Thymus (tissue), 11 donors: ENCODE results near the gene TRAPPC3L. TPM values are rescaled to one million over a fixed set of nuclear protein-coding genes. Genes with fewer than 3 reads are reported as not detected.

Experiments used
- DNase-seq, 9 donors: peaks; one replicate each; pipeline ENCODE4 v3.0.0-alpha.2; 2013; ENCODE audit warnings: low spot score in 9 of 9, low read depth in 6 of 9, missing footprints in 1 of 9
- H3K27ac ChIP-seq, 2 donors: one replicate each; pipeline ENCODE4 v1.5.1; 2013; ENCODE audit warnings: control low read depth in 1 of 2, low read depth in 1 of 2, low read length in 1 of 2, mild to moderate bottlenecking in 1 of 2, moderate library complexity in 1 of 2
- H3K27me3 ChIP-seq, 2 donors: one replicate each; pipeline ENCODE4 v1.5.1; 2013; ENCODE audit warnings: low read length in 1 of 2; ENCODE audit not compliant: control insufficient read depth in 2 of 2, insufficient read depth in 1 of 2
- H3K36me3 ChIP-seq, 2 donors: one replicate each; pipeline ENCODE4 v1.5.1; 2013; ENCODE audit warnings: low read length in 1 of 2, mild to moderate bottlenecking in 1 of 2, moderate library complexity in 1 of 2; ENCODE audit not compliant: control insufficient read depth in 2 of 2, insufficient read depth in 2 of 2
- H3K4me1 ChIP-seq, 2 donors: one replicate each; pipeline ENCODE4 v1.5.1; 2013; ENCODE audit warnings: low read length in 2 of 2; ENCODE audit not compliant: control insufficient read depth in 2 of 2, insufficient read depth in 2 of 2
- H3K4me3 ChIP-seq, 2 donors: one replicate each; pipeline ENCODE4 v1.5.1; 2013; ENCODE audit warnings: low read length in 2 of 2, control low read depth in 1 of 2, mild to moderate bottlenecking in 1 of 2
- H3K9me3 ChIP-seq, 2 donors: one replicate each; pipeline ENCODE4 v1.5.1; 2013; ENCODE audit warnings: low read length in 1 of 2, mild to moderate bottlenecking in 1 of 2; ENCODE audit not compliant: control insufficient read depth in 2 of 2, insufficient read depth in 1 of 2
- WGBS: extraction: QIAGEN DNeasy Blood & Tissue Kit; methylation state at CpG from one replicate; pipeline ENCODE4 v1.1.7; 2013; 5-methylcytosine and 5-hydroxymethylcytosine counted together
- polyA plus RNA-seq: library from polyadenylated mRNA; stranded (reverse); fragments of 200-250 nt; gene quantifications from one replicate; pipeline ENCODE4 v1.2.3, GENCODE V29; 2013
- total RNA-seq: library from RNA; stranded (reverse); fragments of 120-200 nt; gene quantifications from one replicate; pipeline ENCODE4 v1.2.4, GENCODE V29; 2013
- donor health status: healthy.

TRAPPC3L gene
- total and polyA plus RNA-seq, 2 donors, result 0.14 to 0.18 TPM

- no peak overlapping the region for H3K27ac ChIP-seq
- no peaks in the 10 kb centered on the region for H3K9me3 ChIP-seq
- no peaks in the 10 kb centered on the region for H3K27me3 ChIP-seq
- peak in 1 of 9 donors; percentile 30 for DNase-seq
- H3K4me3 ChIP-seq, result no peak overlapping the region
- 37% methylated on average over 5 of the region's 5 CpGs for WGBS
- peaks cover 6 to 10% of the 10 kb centered on the region in 2 donors for H3K4me1 ChIP-seq
- H3K36me3 ChIP-seq, result no peaks in the 10 kb centered on the region
These were observed 100.4 kb downstream of the TRAPPC3L start for GRCh38 chr6:116445102-116445501.

Other genes with a start within 250 kb of the TRAPPC3L start
- gene DSE, start 174.7 kb downstream of the TRAPPC3L start, total RNA-seq, result 23.8 TPM
- gene DSE, start 174.7 kb downstream of the TRAPPC3L start, polyA plus RNA-seq, result 12.8 TPM
- gene CALHM6, start 84.3 kb downstream of the TRAPPC3L start, total RNA-seq, result 43.4 TPM
- gene CALHM6, start 84.3 kb downstream of the TRAPPC3L start, polyA plus RNA-seq, result 45.3 TPM
- gene CALHM5, start 34.0 kb downstream of the TRAPPC3L start, total RNA-seq, result 0.33 TPM
- 0.62 TPM for gene CALHM5, start 34.0 kb downstream of the TRAPPC3L start, polyA plus RNA-seq
- gene CALHM4, start 8.1 kb upstream of the TRAPPC3L start, total RNA-seq, result not detected
- 0.14 TPM for gene CALHM4, start 8.1 kb upstream of the TRAPPC3L start, polyA plus RNA-seq
- gene RWDD1, start 25.8 kb upstream of the TRAPPC3L start, total RNA-seq, result 67.0 TPM
- 90.6 TPM for gene RWDD1, start 25.8 kb upstream of the TRAPPC3L start, polyA plus RNA-seq
- 0.38 TPM for gene RSPH4A, start 70.8 kb upstream of the TRAPPC3L start, total RNA-seq
- 0.89 TPM for gene RSPH4A, start 70.8 kb upstream of the TRAPPC3L start, polyA plus RNA-seq
- 21.3 TPM for gene ZUP1, start 123.1 kb upstream of the TRAPPC3L start, total RNA-seq
- 24.3 TPM for gene ZUP1, start 123.1 kb upstream of the TRAPPC3L start, polyA plus RNA-seq
- gene KPNA5, start 135.5 kb upstream of the TRAPPC3L start, total RNA-seq, result 23.6 TPM
- 7.3 TPM for gene KPNA5, start 135.5 kb upstream of the TRAPPC3L start, polyA plus RNA-seq
- gene FAM162B, start 220.0 kb upstream of the TRAPPC3L start, total RNA-seq, result 2.5 TPM
- 1.9 TPM for gene FAM162B, start 220.0 kb upstream of the TRAPPC3L start, polyA plus RNA-seq